Loucy (cell line): ENCODE data around the gene TM6SF1.
"Not testable (repeated sequence)": the region's sequence is repeated elsewhere in the genome, so short reads cannot be mapped to it uniquely, and the experiment has no call there.

Experiments used
- H2AFZ ChIP-seq: fragments of 200-600 bp; sonication (generic); 2 replicates; pipeline ENCODE4 v1.6.0; 2016; ENCODE audit warnings: antibody characterized with exemption, mild to moderate bottlenecking, low read length, moderate library complexity
- H3F3A ChIP-seq: fragments of 200-600 bp; 2 replicates; pipeline ENCODE4 v1.6.0; 2016; ENCODE audit warnings: antibody characterized with exemption, low read depth, mild to moderate bottlenecking
- H3K27me3 ChIP-seq: fragments of 200-600 bp; sonication (generic); 2 replicates; pipeline ENCODE4 v1.6.1; 2014; ENCODE audit warnings: low read length, mild to moderate bottlenecking; ENCODE audit not compliant: insufficient read depth, poor library complexity, severe bottlenecking
- H3K36me3 ChIP-seq: fragments of 200-600 bp; sonication (generic); 2 replicates; pipeline ENCODE4 v1.6.1; 2016; ENCODE audit warnings: low read length; ENCODE audit not compliant: insufficient read depth
- H3K4me1 ChIP-seq: fragments of 200-600 bp; sonication (generic); 2 replicates; pipeline ENCODE4 v1.5.1; 2014; ENCODE audit warnings: low read length, mild to moderate bottlenecking; ENCODE audit not compliant: insufficient read depth, poor library complexity, severe bottlenecking
- H3K4me2 ChIP-seq: fragments of 200-600 bp; sonication (generic); 2 replicates; pipeline ENCODE4 v1.6.0; 2014; ENCODE audit warnings: antibody characterized with exemption, low read length, low read depth, mild to moderate bottlenecking; ENCODE audit not compliant: poor library complexity, severe bottlenecking
- H3K4me3 ChIP-seq: fragments of 200-600 bp; sonication (generic); 2 replicates; pipeline ENCODE4 v1.5.1; 2014; ENCODE audit warnings: low read length, mild to moderate bottlenecking, mixed read lengths; ENCODE audit not compliant: poor library complexity, severe bottlenecking
- H3K79me2 ChIP-seq: fragments of 200-600 bp; sonication (generic); 2 replicates; pipeline ENCODE4 v1.6.1; 2014; ENCODE audit warnings: low read length; ENCODE audit not compliant: insufficient read depth
- H3K9ac ChIP-seq: fragments of 200-600 bp; sonication (generic); 2 replicates; pipeline ENCODE4 v1.6.0; 2014; ENCODE audit warnings: mild to moderate bottlenecking, low read depth, low read length, moderate library complexity; ENCODE audit not compliant: poor library complexity, severe bottlenecking
- H3K9me2 ChIP-seq: fragments of 200-600 bp; sonication (generic); replicated peaks from 2 replicates; pipeline ENCODE4 v1.6.1; 2016; ENCODE audit warnings: low read depth, low read length, mixed read lengths
- H3K9me3 ChIP-seq: fragments of 200-600 bp; sonication (generic); 2 replicates; pipeline ENCODE4 v1.6.1; 2014; ENCODE audit warnings: mild to moderate bottlenecking, antibody characterized with exemption, low read length, low read depth; ENCODE audit not compliant: insufficient read depth
- H4K20me1 ChIP-seq: fragments of 200-600 bp; sonication (generic); 2 replicates; pipeline ENCODE4 v1.6.0; 2014; ENCODE audit warnings: antibody characterized with exemption, low read length, mild to moderate bottlenecking; ENCODE audit not compliant: insufficient read depth, poor library complexity, severe bottlenecking
- EZH2phosphoT487 ChIP-seq: fragments of 200-600 bp; IDR thresholded peaks from 2 replicates; pipeline ENCODE4 v1.6.1; 2018; ENCODE audit warnings: antibody characterized with exemption, mild to moderate bottlenecking, moderate library complexity, borderline replicate concordance
- TF ChIP-seq, protein P1 (sequence below): fragments of 200-600 bp; sonication (generic); conservative IDR thresholded peaks from 2 replicates; pipeline ENCODE4 v1.5.1; 2014; ENCODE audit warnings: mild to moderate bottlenecking, antibody characterized with exemption, low read length

TM6SF1 gene

DNA sequence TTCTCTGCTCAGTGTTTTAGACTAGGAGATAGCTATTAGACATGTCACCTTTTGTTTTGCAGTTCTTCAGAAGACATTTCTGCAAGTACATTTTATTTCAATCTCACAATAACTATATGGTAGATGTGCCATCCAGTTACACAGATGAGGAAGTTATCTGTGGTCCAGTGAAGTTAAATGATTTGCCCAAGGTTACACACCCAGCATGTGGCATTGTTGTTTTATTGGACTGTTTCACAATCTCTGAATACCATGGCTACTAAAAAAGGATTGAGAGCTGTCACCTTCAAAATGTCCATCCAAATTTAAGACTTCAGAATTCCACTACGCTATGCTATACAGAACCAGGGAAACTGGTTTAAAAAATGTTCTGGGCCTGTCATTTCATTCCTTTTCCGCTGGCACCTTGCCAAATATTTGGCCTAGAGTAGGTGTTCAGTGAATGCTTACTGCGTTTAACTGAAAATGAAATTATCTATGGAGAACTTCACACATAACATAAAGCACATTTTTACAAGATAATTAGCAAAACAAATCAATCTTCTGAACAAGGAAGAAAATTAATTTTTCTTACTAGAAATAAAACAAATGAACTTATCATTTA is 20.2 kb downstream of the TM6SF1 start:
- no peaks in the 10 kb centered on the region for H3F3A ChIP-seq
- H4K20me1 ChIP-seq = no peaks in the 10 kb centered on the region
- H3K79me2 ChIP-seq = no peaks in the 10 kb centered on the region
- H3K27me3 ChIP-seq = no peaks in the 10 kb centered on the region
- H3K4me3 ChIP-seq = no peak overlapping the region
- TF ChIP-seq EZH2phosphoT487 = no peak
- TF ChIP-seq, protein P1, sequence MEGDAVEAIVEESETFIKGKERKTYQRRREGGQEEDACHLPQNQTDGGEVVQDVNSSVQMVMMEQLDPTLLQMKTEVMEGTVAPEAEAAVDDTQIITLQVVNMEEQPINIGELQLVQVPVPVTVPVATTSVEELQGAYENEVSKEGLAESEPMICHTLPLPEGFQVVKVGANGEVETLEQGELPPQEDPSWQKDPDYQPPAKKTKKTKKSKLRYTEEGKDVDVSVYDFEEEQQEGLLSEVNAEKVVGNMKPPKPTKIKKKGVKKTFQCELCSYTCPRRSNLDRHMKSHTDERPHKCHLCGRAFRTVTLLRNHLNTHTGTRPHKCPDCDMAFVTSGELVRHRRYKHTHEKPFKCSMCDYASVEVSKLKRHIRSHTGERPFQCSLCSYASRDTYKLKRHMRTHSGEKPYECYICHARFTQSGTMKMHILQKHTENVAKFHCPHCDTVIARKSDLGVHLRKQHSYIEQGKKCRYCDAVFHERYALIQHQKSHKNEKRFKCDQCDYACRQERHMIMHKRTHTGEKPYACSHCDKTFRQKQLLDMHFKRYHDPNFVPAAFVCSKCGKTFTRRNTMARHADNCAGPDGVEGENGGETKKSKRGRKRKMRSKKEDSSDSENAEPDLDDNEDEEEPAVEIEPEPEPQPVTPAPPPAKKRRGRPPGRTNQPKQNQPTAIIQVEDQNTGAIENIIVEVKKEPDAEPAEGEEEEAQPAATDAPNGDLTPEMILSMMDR = no peak
- H2AFZ ChIP-seq = no peak overlapping the region
- no peaks in the 10 kb centered on the region for H3K4me1 ChIP-seq
- H3K36me3 ChIP-seq = peaks cover 5% of the 10 kb centered on the region; the same call in 1 of the 2 replicates
- no peak overlapping the region for H3K9ac ChIP-seq
- no peaks in the 10 kb centered on the region for H3K9me2 ChIP-seq
- H3K4me2 ChIP-seq = no peak overlapping the region
- H3K9me3 ChIP-seq = no peaks in the 10 kb centered on the region

DNA sequence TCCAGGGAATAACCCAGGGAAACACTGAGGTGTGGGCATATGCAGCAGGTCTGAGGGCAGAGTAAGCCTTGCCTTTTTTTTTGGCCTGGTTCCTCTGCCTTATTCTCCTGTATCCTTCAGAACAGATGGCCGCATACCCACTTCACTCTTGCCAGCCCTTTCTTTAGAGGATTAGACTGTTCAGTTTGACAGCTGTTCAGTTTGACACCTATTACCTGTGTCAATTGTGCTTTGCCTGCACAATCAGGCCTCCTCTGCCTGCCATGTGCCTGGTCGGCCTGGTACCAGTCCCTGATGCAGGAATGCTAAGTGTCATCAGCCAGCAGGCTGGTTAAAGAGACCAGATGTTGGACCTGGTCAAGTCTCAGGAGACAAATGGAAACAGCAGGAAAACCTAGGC is 22.3 kb downstream of the TM6SF1 start:
- no peak for TF ChIP-seq EZH2phosphoT487
- TF ChIP-seq, protein P1 = no peak
- H3K4me3 ChIP-seq = no peak overlapping the region
- no peak overlapping the region for H2AFZ ChIP-seq
- H3K36me3 ChIP-seq = peaks cover 10% of the 10 kb centered on the region; the same call in 1 of the 2 replicates
- H3K9me3 ChIP-seq = no peaks in the 10 kb centered on the region
- H3K27me3 ChIP-seq = no peaks in the 10 kb centered on the region
- H3K9ac ChIP-seq = no peak overlapping the region
- H4K20me1 ChIP-seq = no peaks in the 10 kb centered on the region
- no peaks in the 10 kb centered on the region for H3K79me2 ChIP-seq
- H3K9me2 ChIP-seq = no peaks in the 10 kb centered on the region
- H3K4me2 ChIP-seq = no peak overlapping the region
- no peaks in the 10 kb centered on the region for H3K4me1 ChIP-seq
- no peaks in the 10 kb centered on the region for H3F3A ChIP-seq

DNA sequence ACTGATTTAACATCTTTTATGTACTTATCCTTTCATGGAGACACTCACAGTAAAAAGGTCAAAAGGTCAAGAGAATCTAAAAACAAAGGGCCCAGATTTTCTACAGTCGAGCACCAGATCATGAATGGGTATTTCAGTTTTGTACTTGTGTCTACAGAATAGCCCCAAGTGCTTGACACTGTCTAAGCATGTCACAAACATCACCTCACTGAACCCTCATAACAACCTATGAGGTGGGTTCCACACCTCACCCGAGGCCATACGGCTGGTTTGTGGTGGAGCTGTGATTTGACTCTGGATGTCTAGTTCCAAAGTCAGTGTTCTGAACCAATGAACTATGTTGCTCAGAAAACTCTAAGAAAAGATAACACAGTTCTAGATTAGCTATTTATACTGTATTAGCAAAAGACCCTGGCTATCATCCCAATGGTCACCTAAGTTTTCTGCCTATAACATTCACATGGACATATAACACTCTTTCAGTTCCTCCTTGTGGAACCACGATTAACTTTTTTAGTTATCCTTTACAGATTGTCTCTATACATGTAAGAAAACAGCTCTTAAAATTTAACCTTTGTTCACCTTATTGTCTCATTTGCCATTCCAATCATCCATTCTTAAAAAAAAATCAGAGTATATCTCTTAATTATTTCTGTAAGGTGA is 25.5 kb downstream of the TM6SF1 start:
- H3K9ac ChIP-seq = no peak overlapping the region

DNA sequence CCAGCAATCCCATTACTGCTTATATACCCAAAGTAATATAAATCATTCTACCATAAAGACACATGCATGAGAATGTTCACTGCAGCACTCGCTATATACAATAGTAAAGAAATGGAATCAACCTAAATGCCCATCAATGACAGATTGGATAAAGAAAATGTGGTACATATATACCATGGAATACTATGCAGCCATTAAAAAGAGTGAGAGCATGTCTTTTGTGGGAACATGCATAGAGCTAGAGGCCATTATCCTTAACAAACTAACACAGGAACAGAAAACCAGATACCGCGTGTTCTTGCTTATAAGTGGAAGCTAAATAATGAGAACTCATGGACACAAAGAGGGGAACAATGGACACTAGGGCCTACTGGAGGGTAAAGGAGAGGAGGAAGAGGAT is 34.7 kb downstream of the TM6SF1 start:
- H3K9me3 ChIP-seq, H3K27me3 ChIP-seq, H3K79me2 ChIP-seq, H3K9ac ChIP-seq, H3K4me2 ChIP-seq, H3F3A ChIP-seq, H4K20me1 ChIP-seq, H2AFZ ChIP-seq, H3K4me1 ChIP-seq, H3K9me2 ChIP-seq, H3K4me3 ChIP-seq: not testable (repeated sequence)
- H3K36me3 ChIP-seq = peaks cover 57% of the 10 kb centered on the region; the same call in 1 of the 2 replicates

More for the DNA sequence above, 25.5 kb downstream of the TM6SF1 start:
- H3K4me2 ChIP-seq = no peak overlapping the region
- H3F3A ChIP-seq = no peaks in the 10 kb centered on the region
- H3K27me3 ChIP-seq = no peaks in the 10 kb centered on the region
- H3K4me3 ChIP-seq = no peak overlapping the region
- no peaks in the 10 kb centered on the region for H4K20me1 ChIP-seq
- H3K9me3 ChIP-seq = no peaks in the 10 kb centered on the region
- TF ChIP-seq EZH2phosphoT487 = no peak
- TF ChIP-seq, protein P1 = no peak
- H2AFZ ChIP-seq = no peak overlapping the region
- no peaks in the 10 kb centered on the region for H3K4me1 ChIP-seq
- no peaks in the 10 kb centered on the region for H3K79me2 ChIP-seq
- no peaks in the 10 kb centered on the region for H3K9me2 ChIP-seq
- peaks cover 22% of the 10 kb centered on the region; the same call in 1 of the 2 replicates for H3K36me3 ChIP-seq
